ENCODE measurements around the gene AKAP9.
"Not testable (repeated sequence)": the region's sequence is repeated elsewhere in the genome, so short reads cannot be mapped to it uniquely, and the experiment has no call there.

The AKAP9 gene

GRCh38 chr7:92071032-92071431 lies 130.4 kb downstream of the AKAP9 start:
- DNase-seq, result no peak

GRCh38 chr7:92072121-92072520 lies 131.5 kb downstream of the AKAP9 start:
- DNase-seq, result no peak

GRCh38 chr7:92072708-92073107 lies 132.0 kb downstream of the AKAP9 start:
- DNase-seq, result no peak

GRCh38 chr7:92075455-92076158 lies 134.9 kb downstream of the AKAP9 start:
- no peak for DNase-seq

GRCh38 chr7:92076509-92076908 lies 135.8 kb downstream of the AKAP9 start:
- no peak for DNase-seq

- not testable (repeated sequence) for DNase-seq
Measured at GRCh38 chr7:92083922-92084321, 143.3 kb downstream of the AKAP9 start.

- no peak for DNase-seq
Measured at GRCh38 chr7:92088266-92088665, 147.6 kb downstream of the AKAP9 start.

GRCh38 chr7:92092210-92092609 lies 151.5 kb downstream of the AKAP9 start:
- DNase-seq, result no peak

- no peak for DNase-seq
Measured at GRCh38 chr7:92095380-92095779, 154.7 kb downstream of the AKAP9 start.

- DNase-seq, result no peak
Measured at GRCh38 chr7:92100534-92100933, 159.9 kb downstream of the AKAP9 start.

GRCh38 chr7:92102862-92103261 lies 162.2 kb downstream of the AKAP9 start:
- not testable (repeated sequence) for DNase-seq

- no peak for DNase-seq
Measured at GRCh38 chr7:92108821-92109220, 168.2 kb downstream of the AKAP9 start.

GRCh38 chr7:92110857-92111256 lies 170.2 kb downstream of the AKAP9 start:
- DNase-seq, result no peak

- DNase-seq, result no peak
Measured at GRCh38 chr7:92115821-92116220, 175.2 kb downstream of the AKAP9 start.

- no peak for DNase-seq
Measured at GRCh38 chr7:92116949-92117348, 176.3 kb downstream of the AKAP9 start.

GRCh38 chr7:92119213-92119759 lies 178.6 kb downstream of the AKAP9 start:
- no peak for DNase-seq

- no peak for DNase-seq
Measured at GRCh38 chr7:92121681-92122080, 181.0 kb downstream of the AKAP9 start.

- DNase-seq, result no peak
Measured at GRCh38 chr7:92131093-92131492, 190.4 kb downstream of the AKAP9 start.

- no peak for DNase-seq
Measured at GRCh38 chr7:92131764-92132330, 191.2 kb downstream of the AKAP9 start.

- no peak for DNase-seq
Measured at GRCh38 chr7:92133133-92133736, 192.6 kb downstream of the AKAP9 start.

GRCh38 chr7:92133737-92134270 lies 193.1 kb downstream of the AKAP9 start:
- peak; percentile 46 to 52 for DNase-seq

- peak; percentile 90 to 94 for DNase-seq
Measured at GRCh38 chr7:92134271-92135051, 193.8 kb downstream of the AKAP9 start, which contains the start of gene CYP51A1. Gene CYP51A1, minus strand, starts transcription at chr7:92134477. Its CDS starts 113 bp downstream, at chr7:92134364.
